GM18951 (cell line): Measurements from ENCODE around the gene ACTL6B.

Source experiments
- POLR2A ChIP-seq: IDR thresholded peaks from 4 replicates; pipeline ENCODE4 v1.6.1; 2011; ENCODE audit warnings: mild to moderate bottlenecking; ENCODE audit not compliant: insufficient read length, insufficient read depth; ENCODE audit errors: extremely low read depth
- in situ Hi-C: fragments of 300-500 bp; cut with MboI; formaldehyde crosslinking; loops from one replicate; pipeline ENCODE4 v1.12.0; 2022; ENCODE audit warnings: low sequenced_read_pairs, mixed read lengths, inconsistent platforms; ENCODE audit not compliant: unreplicated experiment

The ACTL6B gene

GRCh38 chr7:100655908-100656674, at the start of gene ACTL6B:
Gene ACTL6B (minus strand): TSS chr7:100656448. CDS start chr7:100656354, 94 bp downstream.
- in situ Hi-C loops, result no loop called here
- no peak for TF ChIP-seq POLR2A

DNA sequence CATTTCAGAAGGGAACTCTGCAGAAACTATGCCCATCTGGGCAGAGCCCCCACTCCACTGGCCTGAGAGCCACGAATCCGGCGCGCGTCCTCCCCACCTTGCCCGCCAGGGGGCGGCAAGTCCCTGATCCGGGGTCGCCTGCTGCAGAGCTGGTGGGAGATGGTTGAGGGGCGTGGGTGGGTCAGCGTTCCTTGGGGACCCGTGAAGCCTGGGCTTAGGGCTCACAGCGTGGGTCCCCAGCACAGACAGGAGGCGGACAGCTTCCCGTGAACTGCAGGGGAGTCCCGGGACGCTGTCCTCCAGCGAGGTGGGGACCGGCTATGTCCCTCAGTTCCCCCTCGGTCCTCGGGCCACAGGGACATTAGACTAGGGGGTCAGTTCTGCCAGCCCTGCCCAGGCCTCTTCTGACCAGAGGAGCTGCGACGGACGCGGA, 49.1 kb upstream of the ACTL6B start:
- in situ Hi-C loops, result loop anchor here (10.0 kb wide), 1 partner anchor 149 kb away; the partner anchor contains the start of gene SLC12A9
- no peak for TF ChIP-seq POLR2A

GRCh38 chr7:100701089-100701488, 44.8 kb upstream of the ACTL6B start:
- in situ Hi-C loops, result loop anchor here (10.0 kb wide), 1 partner anchor 154 kb away; the partner anchor contains the start of gene SLC12A9

GRCh38 chr7:100699018-100699417, 42.8 kb upstream of the ACTL6B start:
- in situ Hi-C loops, result no loop called here
- no peak for TF ChIP-seq POLR2A

DNA sequence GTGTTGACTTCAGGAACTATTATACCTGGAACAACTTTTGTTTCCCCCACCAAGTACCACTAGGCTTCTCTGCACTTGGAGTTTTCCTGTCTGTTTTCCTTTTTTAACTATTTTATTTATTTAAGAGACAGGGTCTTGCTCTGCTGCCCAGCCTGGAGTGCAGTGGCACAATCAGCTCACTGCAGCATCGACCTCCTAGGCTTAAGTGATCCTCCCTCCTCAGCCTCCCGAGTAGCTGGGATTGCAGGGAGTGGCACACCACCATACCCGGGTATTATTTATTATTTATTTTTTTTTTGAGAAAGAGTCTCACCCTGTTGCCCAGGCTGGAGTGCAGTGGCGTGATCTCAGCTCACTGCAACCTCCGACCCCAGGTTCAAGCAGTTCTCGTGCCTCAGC, 39.9 kb upstream of the ACTL6B start:
- TF ChIP-seq POLR2A, result no peak
- in situ Hi-C loops, result no loop called here

DNA sequence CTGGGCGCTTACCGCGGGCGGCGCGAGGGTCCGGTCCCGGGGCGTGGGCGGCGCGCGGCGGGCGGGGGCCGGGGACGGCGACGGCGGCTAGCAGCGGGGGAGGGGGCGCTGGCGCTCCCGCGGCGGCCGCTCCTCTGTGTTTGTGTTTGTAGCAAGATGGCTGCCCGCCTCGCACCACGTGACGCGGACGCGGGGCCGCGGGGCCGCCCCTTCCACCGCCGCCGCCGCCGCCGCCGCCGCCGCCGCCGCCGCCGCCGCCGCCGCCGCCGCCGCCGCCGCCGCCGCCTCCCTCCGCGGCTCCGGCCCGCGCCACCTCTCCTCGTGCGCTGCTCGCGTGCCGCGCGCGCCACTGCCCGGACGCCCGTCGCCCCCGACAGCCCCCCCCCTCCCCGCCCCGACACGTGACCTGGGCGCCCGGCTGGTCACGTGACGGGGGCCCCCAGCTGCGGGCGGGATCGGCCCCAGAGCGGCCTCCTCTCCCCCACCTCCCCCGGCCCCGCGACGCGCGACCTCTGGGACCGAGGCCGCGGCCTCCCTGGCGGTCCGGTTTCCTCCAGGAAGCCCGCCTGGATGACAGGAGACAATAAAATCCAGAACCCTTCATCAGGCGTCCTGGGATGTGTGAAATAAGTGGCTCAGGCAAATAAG, 38.0 kb upstream of the ACTL6B start, which contains the start of gene GIGYF1:
Gene GIGYF1 (minus strand): TSS at position 153 of the 648 bp plus-strand sequence. CDS start 6,012 bp downstream, outside the sequence.
- in situ Hi-C loops, result no loop called here
- no peak for TF ChIP-seq POLR2A

DNA sequence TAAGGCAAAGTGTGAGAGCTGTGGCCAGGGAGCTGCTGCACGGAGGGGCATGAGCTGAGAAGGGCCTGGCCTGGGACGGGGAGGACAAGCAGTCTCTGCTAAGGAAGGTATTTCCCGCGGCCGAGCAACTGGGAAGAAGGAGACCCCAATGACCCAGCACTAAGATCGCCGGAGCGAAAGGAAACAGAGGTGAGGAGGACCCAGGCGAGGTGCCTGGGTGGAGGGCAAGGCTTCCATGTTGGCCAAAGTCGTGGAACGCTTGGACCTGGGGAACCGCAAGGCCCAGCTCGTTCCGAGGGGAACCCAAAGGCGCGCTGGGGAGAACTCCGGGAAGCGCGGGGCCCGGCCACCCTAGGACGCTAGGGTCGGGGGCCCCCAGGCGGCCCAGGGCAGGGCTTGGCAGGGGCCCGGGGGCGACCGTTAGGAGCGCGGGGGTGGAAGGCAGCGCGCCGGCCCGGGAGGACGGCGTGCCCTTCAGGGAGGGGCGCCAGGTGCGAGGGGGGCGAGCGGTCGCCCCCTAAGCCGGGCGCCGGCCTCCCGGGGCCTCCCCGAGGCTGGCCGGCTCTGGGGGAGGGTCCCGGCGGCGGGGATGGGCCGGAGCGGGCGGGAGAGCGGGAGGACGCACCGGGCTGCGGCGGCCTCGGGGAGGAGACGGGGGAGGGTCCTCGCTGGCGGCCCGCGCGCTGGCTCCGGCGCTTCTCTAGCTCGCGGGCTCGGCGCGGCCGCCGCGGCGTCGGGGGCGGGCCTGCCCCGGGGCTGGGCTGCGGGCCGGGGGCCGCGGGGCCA, 37.3 kb upstream of the ACTL6B start:
- TF ChIP-seq POLR2A, result no peak
- in situ Hi-C loops, result no loop called here

- in situ Hi-C loops, result no loop called here
- TF ChIP-seq POLR2A, result no peak
Observed at GRCh38 chr7:100692578-100692961, 36.3 kb upstream of the ACTL6B start.

- in situ Hi-C loops, result no loop called here
- no peak for TF ChIP-seq POLR2A
Observed at GRCh38 chr7:100691676-100692577, 35.7 kb upstream of the ACTL6B start.

GRCh38 chr7:100689230-100690135, 33.2 kb upstream of the ACTL6B start:
- no peak for TF ChIP-seq POLR2A
- in situ Hi-C loops, result no loop called here

DNA sequence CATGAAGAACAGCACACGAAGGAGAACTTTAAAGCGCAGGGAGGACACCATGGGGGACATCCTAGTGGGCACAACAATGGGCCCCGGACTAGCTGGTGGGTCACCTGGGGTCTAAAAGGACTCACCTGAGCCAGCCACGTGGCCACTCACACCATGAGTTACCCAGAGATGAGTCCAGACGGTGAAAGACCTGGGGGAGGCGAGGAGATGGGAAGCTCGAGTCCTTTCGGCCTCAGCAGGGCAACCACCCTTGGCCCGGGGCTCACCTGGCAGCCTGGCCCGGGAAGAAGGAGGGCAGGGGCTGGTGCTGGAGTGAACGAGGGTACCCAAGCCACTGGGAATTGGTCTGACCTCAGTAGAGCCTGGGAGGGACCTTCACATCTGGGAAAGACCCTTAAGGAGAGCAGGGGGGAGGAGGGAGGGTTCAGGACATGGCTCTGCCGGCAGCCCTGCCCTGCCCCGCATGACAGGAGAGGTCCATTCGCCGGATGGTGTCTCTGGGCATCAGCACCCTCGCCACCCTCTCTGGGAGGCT, 32.1 kb upstream of the ACTL6B start:
- in situ Hi-C loops, result no loop called here

More for the DNA sequence above, 32.1 kb upstream of the ACTL6B start:
- TF ChIP-seq POLR2A, result no peak
